ENCODE measurements around the gene CCDC97. TPM values are rescaled to one million over a fixed set of nuclear protein-coding genes. Genes with fewer than 3 reads are reported as not detected.

Gene CCDC97
- total RNA-seq, 1 donor from 2014 or later = 7.9 TPM

DNA sequence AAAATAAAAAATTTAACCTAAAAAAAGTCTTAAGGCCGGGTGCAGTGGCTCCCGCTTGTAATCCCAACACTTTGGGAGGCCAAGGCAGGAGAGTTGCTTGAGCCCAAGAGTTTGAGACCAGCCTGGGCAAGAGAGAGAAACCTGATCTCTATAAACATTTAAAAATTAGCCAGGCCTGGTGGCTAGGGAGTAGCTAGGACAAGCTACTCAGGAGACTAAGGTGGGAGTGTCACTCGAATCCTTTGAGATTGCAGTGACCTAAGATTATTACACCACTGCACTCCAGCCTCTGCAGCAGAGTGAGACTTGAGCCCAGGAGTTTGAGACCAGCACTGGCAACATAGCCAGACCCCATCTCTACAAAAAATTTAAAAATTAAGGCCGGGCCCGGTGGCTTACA, 1.1 kb downstream of the CCDC97 start:
- no peak for DNase-seq (ENCODE audit: low read depth)
- no peak for FAIRE-seq
- no peak for TF ChIP-seq CTCF (IDR thresholded peaks at IDR 0.05; ENCODE audit: insufficient read depth, low read length, severe bottlenecking)
- no peaks in the 10 kb centered on the region for H3K27me3 ChIP-seq (ENCODE audit: control insufficient read depth, insufficient read depth, low read length)
- H3K36me3 ChIP-seq (ENCODE audit: control insufficient read depth, insufficient read depth, low read length) = peaks cover 13% of the 10 kb centered on the region
- H3K4me3 ChIP-seq (ENCODE audit: low read depth, low read length) = peak overlapping the region; percentile 58

GRCh38 chr19:41311613-41312012, 1.6 kb downstream of the CCDC97 start:
- H3K4me3 ChIP-seq (ENCODE audit: low read depth, low read length) = no peak overlapping the region
- FAIRE-seq = no peak
- peaks cover 14% of the 10 kb centered on the region for H3K36me3 ChIP-seq (ENCODE audit: control insufficient read depth, insufficient read depth, low read length)
- no peaks in the 10 kb centered on the region for H3K27me3 ChIP-seq (ENCODE audit: control insufficient read depth, insufficient read depth, low read length)
- no peak for DNase-seq (ENCODE audit: low read depth)
- no peak for TF ChIP-seq CTCF (IDR thresholded peaks at IDR 0.05; ENCODE audit: insufficient read depth, low read length, severe bottlenecking)

- FAIRE-seq = no peak
- Histone ChIP-seq H3K4me3 (ENCODE audit: low read depth, low read length) (no peak overlapping the region), H3K27me3 (ENCODE audit: control insufficient read depth, insufficient read depth, low read length) (no peaks in the 10 kb centered on the region), H3K36me3 (ENCODE audit: control insufficient read depth, insufficient read depth, low read length) (peaks cover 36% of the 10 kb centered on the region)
- no peak for TF ChIP-seq CTCF (IDR thresholded peaks at IDR 0.05; ENCODE audit: insufficient read depth, low read length, severe bottlenecking)
- no peak for DNase-seq (ENCODE audit: low read depth)
Observed at GRCh38 chr19:41316306-41316920, 6.4 kb downstream of the CCDC97 start.

DNA sequence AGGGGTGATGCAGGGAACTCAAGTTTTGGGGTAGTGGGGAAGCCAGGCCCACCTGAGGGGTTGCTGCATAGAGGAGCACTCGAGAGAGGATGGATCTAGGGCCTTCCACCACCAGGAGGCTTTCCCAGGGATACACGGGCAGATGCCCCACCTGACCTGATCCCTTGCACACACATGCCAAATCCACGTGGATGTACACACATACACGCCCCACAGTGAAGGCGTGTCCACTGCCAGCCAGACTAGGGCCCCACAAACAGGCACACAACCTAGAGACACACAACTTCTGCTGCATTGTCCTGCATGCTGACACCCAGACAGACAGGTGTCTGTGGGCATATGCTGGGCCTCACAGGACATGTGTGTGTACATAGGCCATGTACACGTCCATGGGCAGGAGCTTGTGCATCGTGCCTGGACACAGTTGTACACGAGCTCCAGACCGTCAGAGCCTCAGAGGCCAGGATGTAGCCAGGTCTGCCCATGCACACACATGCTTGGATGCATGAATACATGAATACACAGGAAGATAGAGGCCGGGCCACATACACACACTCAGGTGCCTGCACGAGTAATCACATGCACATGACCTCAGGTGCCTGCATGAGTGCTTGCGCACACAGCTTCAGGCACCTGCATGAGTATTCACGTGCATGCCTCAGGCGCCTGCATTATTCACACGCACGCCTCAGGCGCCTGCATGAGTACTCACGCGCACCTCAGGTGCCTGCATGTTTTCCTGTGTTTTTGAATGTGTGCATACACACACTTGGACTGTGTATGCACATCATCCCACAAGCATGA, 8.9 kb downstream of the CCDC97 start:
- peaks cover 34% of the 10 kb centered on the region for H3K36me3 ChIP-seq (ENCODE audit: control insufficient read depth, insufficient read depth, low read length)
- FAIRE-seq (peak; percentile 79), DNase-seq (ENCODE audit: low read depth) (no peak)
- no peak for TF ChIP-seq CTCF (IDR thresholded peaks at IDR 0.05; ENCODE audit: insufficient read depth, low read length, severe bottlenecking)
- no peak overlapping the region for H3K4me3 ChIP-seq (ENCODE audit: low read depth, low read length)
- no peaks in the 10 kb centered on the region for H3K27me3 ChIP-seq (ENCODE audit: control insufficient read depth, insufficient read depth, low read length)

DNA sequence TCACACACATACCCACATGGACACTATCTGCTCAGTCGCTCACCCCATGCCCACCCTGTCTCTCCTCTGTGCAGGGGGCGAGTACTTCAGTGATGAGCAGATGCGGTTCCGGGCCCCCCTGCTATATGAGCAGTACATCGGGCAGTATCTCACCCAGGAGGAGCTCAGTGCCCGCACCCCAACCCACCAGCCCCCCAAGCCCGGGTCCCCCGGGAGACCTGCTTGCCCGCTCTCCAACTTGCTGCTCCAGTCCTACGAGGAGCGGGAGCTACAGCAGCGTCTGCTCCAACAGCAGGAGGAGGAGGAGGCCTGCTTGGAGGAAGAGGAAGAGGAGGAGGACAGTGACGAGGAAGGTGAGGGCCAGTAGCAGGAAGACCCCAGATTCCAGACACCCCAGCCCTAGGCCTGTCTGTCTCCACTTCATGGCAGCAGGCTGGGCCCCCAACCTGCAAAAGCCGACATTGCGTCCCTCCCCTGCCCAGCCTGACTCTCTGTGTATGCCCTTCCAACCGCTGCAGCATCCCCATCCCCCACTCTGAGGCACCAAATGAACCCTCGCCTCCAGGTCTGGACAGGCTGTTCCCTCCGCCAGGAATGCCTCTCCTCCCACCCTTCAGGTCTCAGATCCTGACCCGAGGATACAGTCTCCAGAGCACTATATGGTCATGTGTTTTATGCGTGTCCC, 9.7 kb downstream of the CCDC97 start:
- Histone ChIP-seq H3K36me3 (ENCODE audit: control insufficient read depth, insufficient read depth, low read length) (peaks cover 34% of the 10 kb centered on the region), H3K27me3 (ENCODE audit: control insufficient read depth, insufficient read depth, low read length) (no peaks in the 10 kb centered on the region), H3K4me3 (ENCODE audit: low read depth, low read length) (no peak overlapping the region)
- FAIRE-seq (no peak), DNase-seq (ENCODE audit: low read depth) (no peak)
- TF ChIP-seq CTCF (IDR thresholded peaks at IDR 0.05; ENCODE audit: insufficient read depth, low read length, severe bottlenecking) = no peak

Measured in bronchial epithelial cell (primary cell).